BLaER1 (cell line): ENCODE measurements around the gene RBMS1.

Experiments
- H3K27ac ChIP-seq: shearing (Covaris generic); formaldehyde crosslinking; 2 replicates; pipeline ENCODE4 v1.8.1; 2022
- H3K27me3 ChIP-seq: shearing (Covaris generic); formaldehyde crosslinking; 2 replicates; pipeline ENCODE4 v1.8.1; 2022
- H3K36me3 ChIP-seq: shearing (Covaris generic); formaldehyde crosslinking; 2 replicates; pipeline ENCODE4 v1.8.1; 2022
- H3K4me1 ChIP-seq: shearing (Covaris generic); formaldehyde crosslinking; 2 replicates; pipeline ENCODE4 v1.8.1; 2022
- H3K4me2 ChIP-seq: shearing (Covaris generic); formaldehyde crosslinking; 2 replicates; pipeline ENCODE4 v1.8.1; 2022
- H3K4me3 ChIP-seq: shearing (Covaris generic); formaldehyde crosslinking; 2 replicates; pipeline ENCODE4 v1.8.1; 2022
- H3K9ac ChIP-seq: shearing (Covaris generic); formaldehyde crosslinking; 2 replicates; pipeline ENCODE4 v1.8.1; 2022
- H3K9me3 ChIP-seq: shearing (Covaris generic); formaldehyde crosslinking; 2 replicates; pipeline ENCODE4 v1.8.1; 2022
- H4K20me1 ChIP-seq: shearing (Covaris generic); formaldehyde crosslinking; 2 replicates; pipeline ENCODE4 v1.8.1; 2022
- Cebpa-rat ChIP-seq: shearing (Covaris generic); IDR thresholded peaks from 2 replicates; pipeline ENCODE4 v1.8.1; 2022

Gene RBMS1

GRCh38 chr2:160279813-160280465 lies 213.7 kb downstream of the RBMS1 start:
- Histone ChIP-seq H3K4me2 (no peak overlapping the region), H3K9ac (no peak overlapping the region), H3K27ac (no peak overlapping the region), H4K20me1 (no peaks in the 10 kb centered on the region), H3K27me3 (no peaks in the 10 kb centered on the region), H3K4me3 (no peak overlapping the region), H3K9me3 (no peaks in the 10 kb centered on the region), H3K36me3 (peaks cover 81% of the 10 kb centered on the region), H3K4me1 (no peaks in the 10 kb centered on the region)
- TF ChIP-seq Cebpa-rat: no peak

GRCh38 chr2:160278879-160279177 lies 214.8 kb downstream of the RBMS1 start:
- Histone ChIP-seq H3K4me1 (no peaks in the 10 kb centered on the region), H3K4me2 (no peak overlapping the region), H3K4me3 (no peak overlapping the region), H3K9ac (no peak overlapping the region), H3K9me3 (no peaks in the 10 kb centered on the region), H3K27me3 (no peaks in the 10 kb centered on the region), H3K27ac (no peak overlapping the region), H3K36me3 (peaks cover 74% of the 10 kb centered on the region), H4K20me1 (no peaks in the 10 kb centered on the region)
- no peak for TF ChIP-seq Cebpa-rat

GRCh38 chr2:160278101-160278878 lies 215.3 kb downstream of the RBMS1 start:
- Histone ChIP-seq H3K9me3 (no peaks in the 10 kb centered on the region), H4K20me1 (no peaks in the 10 kb centered on the region), H3K4me2 (no peak overlapping the region), H3K4me1 (no peaks in the 10 kb centered on the region), H3K4me3 (no peak overlapping the region), H3K27ac (no peak overlapping the region), H3K36me3 (peaks cover 69% of the 10 kb centered on the region), H3K27me3 (no peaks in the 10 kb centered on the region), H3K9ac (no peak overlapping the region)
- no peak for TF ChIP-seq Cebpa-rat

GRCh38 chr2:160277151-160277550 lies 216.5 kb downstream of the RBMS1 start:
- H4K20me1 ChIP-seq: no peaks in the 10 kb centered on the region
- H3K4me2 ChIP-seq: no peak overlapping the region
- H3K4me1 ChIP-seq: no peaks in the 10 kb centered on the region
- H3K4me3 ChIP-seq: no peak overlapping the region
- peaks cover 59% of the 10 kb centered on the region for H3K36me3 ChIP-seq
- TF ChIP-seq Cebpa-rat: no peak
- H3K27me3 ChIP-seq: no peaks in the 10 kb centered on the region
- H3K9me3 ChIP-seq: no peaks in the 10 kb centered on the region
- no peak overlapping the region for H3K27ac ChIP-seq
- no peak overlapping the region for H3K9ac ChIP-seq

- no peak overlapping the region for H3K4me3 ChIP-seq
- peaks cover 9% of the 10 kb centered on the region; the same call in 1 of the 2 replicates for H3K9me3 ChIP-seq
- H3K9ac ChIP-seq: no peak overlapping the region
- H4K20me1 ChIP-seq: no peaks in the 10 kb centered on the region
- no peak overlapping the region for H3K27ac ChIP-seq
- H3K36me3 ChIP-seq: peaks cover 61% of the 10 kb centered on the region
- H3K4me1 ChIP-seq: no peaks in the 10 kb centered on the region
- H3K4me2 ChIP-seq: no peak overlapping the region
- TF ChIP-seq Cebpa-rat: no peak
- no peaks in the 10 kb centered on the region for H3K27me3 ChIP-seq
Observed at GRCh38 chr2:160275656-160276055, 218.0 kb downstream of the RBMS1 start.

- H3K4me3 ChIP-seq: no peak overlapping the region
- H3K9ac ChIP-seq: no peak overlapping the region
- no peak overlapping the region for H3K4me2 ChIP-seq
- no peak overlapping the region for H3K27ac ChIP-seq
- TF ChIP-seq Cebpa-rat: no peak
- H3K36me3 ChIP-seq: peaks cover 35% of the 10 kb centered on the region
- no peaks in the 10 kb centered on the region for H3K27me3 ChIP-seq
- H3K9me3 ChIP-seq: peaks cover 12% of the 10 kb centered on the region; the same call in 1 of the 2 replicates
- H3K4me1 ChIP-seq: peaks cover 15% of the 10 kb centered on the region
- no peaks in the 10 kb centered on the region for H4K20me1 ChIP-seq
Observed at GRCh38 chr2:160271171-160272086, 222.2 kb downstream of the RBMS1 start.

- H3K9ac ChIP-seq: no peak overlapping the region
Observed at GRCh38 chr2:160270571-160271113, 223.0 kb downstream of the RBMS1 start.

GRCh38 chr2:160269803-160270570 lies 223.6 kb downstream of the RBMS1 start:
- Histone ChIP-seq H3K4me3 (peak overlapping the region; percentile 48), H3K27ac (no peak overlapping the region), H4K20me1 (no peaks in the 10 kb centered on the region), H3K9ac (no peak overlapping the region), H3K9me3 (peaks cover 12% of the 10 kb centered on the region; the same call in 1 of the 2 replicates), H3K4me1 (peaks cover 15% of the 10 kb centered on the region), H3K4me2 (peak overlapping the region; percentile 66), H3K27me3 (no peaks in the 10 kb centered on the region), H3K36me3 (peaks cover 24% of the 10 kb centered on the region)
- no peak for TF ChIP-seq Cebpa-rat

More at GRCh38 chr2:160270571-160271113, 223.0 kb downstream of the RBMS1 start:
- Histone ChIP-seq H3K4me2 (peak overlapping the region; percentile 66; the same call in 1 of the 2 replicates), H3K27me3 (no peaks in the 10 kb centered on the region), H3K9me3 (peaks cover 12% of the 10 kb centered on the region; the same call in 1 of the 2 replicates), H3K4me1 (peaks cover 15% of the 10 kb centered on the region), H3K4me3 (0 out of 2 replicates have a peak overlapping the region, but pooled peaks have one; percentile 48), H3K27ac (no peak overlapping the region), H4K20me1 (no peaks in the 10 kb centered on the region), H3K36me3 (peaks cover 28% of the 10 kb centered on the region)
- no peak for TF ChIP-seq Cebpa-rat

GRCh38 chr2:160269365-160269764 lies 224.2 kb downstream of the RBMS1 start:
- Histone ChIP-seq H4K20me1 (no peaks in the 10 kb centered on the region), H3K27me3 (no peaks in the 10 kb centered on the region), H3K9me3 (peaks cover 12% of the 10 kb centered on the region; the same call in 1 of the 2 replicates), H3K4me1 (peaks cover 15% of the 10 kb centered on the region), H3K27ac (no peak overlapping the region), H3K4me3 (peak overlapping the region; percentile 48; the same call in 1 of the 2 replicates), H3K9ac (no peak overlapping the region), H3K4me2 (peak overlapping the region; percentile 66), H3K36me3 (peaks cover 19% of the 10 kb centered on the region)
- TF ChIP-seq Cebpa-rat: no peak
